Uterus (tissue), 4 donors: ENCODE measurements around the gene LGR6. TPM values are rescaled to one million over a fixed set of nuclear protein-coding genes. Genes with fewer than 3 reads are reported as not detected.

Experiments
- DNase-seq, 2 donors: peaks; one replicate each; pipeline ENCODE4 v3.0.0-alpha.2; 2019 to 2020
- H3K27ac ChIP-seq, 2 donors: fragments of 200-600 bp; sonication (generic); 1 replicate in 1 of 2; 2 replicates in 1 of 2; pipeline ENCODE4 v1.5.1; 2016 to 2018
- H3K27me3 ChIP-seq, 2 donors: fragments of 200-600 bp; sonication (generic); one replicate each; pipeline ENCODE4 v1.5.1; 2018 to 2019; ENCODE audit warnings: control low read depth in 1 of 2
- H3K36me3 ChIP-seq, 2 donors: fragments of 200-600 bp; sonication (generic); one replicate each; pipeline ENCODE4 v1.5.1; 2019; ENCODE audit warnings: control low read depth in 1 of 2
- H3K4me1 ChIP-seq, 2 donors: fragments of 200-600 bp; sonication (generic); one replicate each; pipeline ENCODE4 v1.5.1; 2018 to 2019; ENCODE audit warnings: control low read depth in 1 of 2
- H3K4me3 ChIP-seq, 2 donors: fragments of 200-600 bp; sonication (generic); 1 replicate in 1 of 2; 2 replicates in 1 of 2; pipeline ENCODE4 v1.5.1; 2018 to 2019; ENCODE audit warnings: mild to moderate bottlenecking in 1 of 2
- H3K9me3 ChIP-seq, 2 donors: fragments of 200-600 bp; sonication (generic); one replicate each; pipeline ENCODE4 v1.5.1; 2019; ENCODE audit warnings: control low read depth in 1 of 2
- CTCF ChIP-seq, 4 experiments: fragments of 200-600 bp in 2 of 4; fragments of 450-650 bp in 2 of 4; sonication (generic) in 2 of 4; IDR thresholded peaks; one replicate each; pipeline ENCODE4 v1.5.1; 2016 to 2019; ENCODE audit warnings: antibody characterized with exemption in 4 of 4, mild to moderate bottlenecking in 2 of 4, moderate library complexity in 1 of 4
- POLR2A ChIP-seq, 2 donors: fragments of 450-650 bp; IDR thresholded peaks; one replicate each; pipeline ENCODE4 v1.6.1; 2016; ENCODE audit warnings: antibody characterized with exemption in 2 of 2, mild to moderate bottlenecking in 1 of 2, moderate library complexity in 1 of 2
- intact Hi-C: fragments of 100-400 bp; cut with DNase I; formaldehyde crosslinking; loops from one replicate; pipeline ENCODE4 v1.15.1; 2023; ENCODE audit warnings: low total_unique reads
- total RNA-seq, 4 donors: library from RNA; depleted of rRNA in 3 of 4; stranded (reverse); fragments of >200 nt in 3 of 4; gene quantifications; one replicate each; pipeline versions ENCODE4 v1.1.0 to v1.2.4, GENCODE V29; 2014 to 2023
- donor health status: DM: yes; HTN: yes; CAD: no.

The LGR6 gene
- total RNA-seq, 4 donors from 2014 or later = 3.5 to 7.2 (median 4.0) TPM; not detected in 1

GRCh38 chr1:202203238-202204039 is 9.8 kb downstream of the LGR6 start:
- H3K9me3 ChIP-seq = no peaks in the 10 kb centered on the region
- H3K4me3 ChIP-seq = no peak overlapping the region
- no peaks in the 10 kb centered on the region for H3K4me1 ChIP-seq
- intact Hi-C loops = no loop called here
- H3K27me3 ChIP-seq = no peaks in the 10 kb centered on the region
- no peak overlapping the region for H3K27ac ChIP-seq
- DNase-seq = no peak
- no peaks in the 10 kb centered on the region for H3K36me3 ChIP-seq
- TF ChIP-seq POLR2A (IDR thresholded peaks at IDR 0.05) = no peak
- no peak for TF ChIP-seq CTCF (IDR thresholded peaks at IDR 0.05)

GRCh38 chr1:202204065-202204464 is 10.5 kb downstream of the LGR6 start:
- H3K27ac ChIP-seq = no peak overlapping the region
- no peak overlapping the region for H3K4me3 ChIP-seq
- H3K36me3 ChIP-seq = no peaks in the 10 kb centered on the region
- no peaks in the 10 kb centered on the region for H3K9me3 ChIP-seq
- intact Hi-C loops = no loop called here
- H3K4me1 ChIP-seq = no peaks in the 10 kb centered on the region
- TF ChIP-seq CTCF (IDR thresholded peaks at IDR 0.05) (no peak), POLR2A (IDR thresholded peaks at IDR 0.05) (no peak)
- no peak for DNase-seq
- H3K27me3 ChIP-seq = no peaks in the 10 kb centered on the region

GRCh38 chr1:202205523-202206190 is 12.1 kb downstream of the LGR6 start:
- intact Hi-C loops = no loop called here

GRCh38 chr1:202207292-202207691 is 13.7 kb downstream of the LGR6 start:
- Histone ChIP-seq H3K27me3 (no peaks in the 10 kb centered on the region), H3K9me3 (no peaks in the 10 kb centered on the region), H3K4me3 (no peak overlapping the region), H3K36me3 (no peaks in the 10 kb centered on the region), H3K27ac (no peak overlapping the region), H3K4me1 (no peaks in the 10 kb centered on the region)
- intact Hi-C loops = no loop called here
- no peak for DNase-seq
- TF ChIP-seq CTCF (IDR thresholded peaks at IDR 0.05) = no peak
- no peak for TF ChIP-seq POLR2A (IDR thresholded peaks at IDR 0.05)

More at GRCh38 chr1:202205523-202206190, 12.1 kb downstream of the LGR6 start:
- Histone ChIP-seq H3K27ac (no peak overlapping the region), H3K4me1 (no peaks in the 10 kb centered on the region), H3K9me3 (no peaks in the 10 kb centered on the region), H3K36me3 (no peaks in the 10 kb centered on the region), H3K4me3 (no peak overlapping the region), H3K27me3 (no peaks in the 10 kb centered on the region)
- TF ChIP-seq CTCF (IDR thresholded peaks at IDR 0.05) = no peak
- no peak for TF ChIP-seq POLR2A (IDR thresholded peaks at IDR 0.05)
- no peak for DNase-seq

DNA sequence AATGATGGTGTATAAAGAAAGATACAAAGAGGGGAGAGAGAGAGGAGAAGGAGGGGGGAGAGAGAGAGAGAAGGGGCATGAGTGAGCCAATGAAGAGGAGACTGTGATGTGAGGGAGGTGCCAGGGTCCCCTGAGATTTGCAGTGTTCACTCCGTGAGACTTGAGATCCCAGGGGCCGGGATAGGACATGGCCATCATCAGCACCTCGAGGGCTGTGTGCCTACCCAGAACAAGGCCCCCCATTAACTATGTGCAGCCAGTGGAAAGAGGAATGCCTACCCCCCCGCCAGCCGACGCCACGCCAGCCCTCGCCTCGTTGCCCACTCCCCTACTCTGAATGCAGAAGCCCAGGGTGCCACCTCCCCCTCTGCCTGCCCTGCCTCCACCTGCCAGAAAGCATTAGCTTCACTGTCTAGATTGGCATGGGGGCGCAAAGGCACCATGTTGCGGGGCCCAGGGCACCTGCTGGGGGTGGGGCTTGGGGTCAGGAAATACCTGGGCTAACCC is 14.8 kb downstream of the LGR6 start:
- TF ChIP-seq CTCF (IDR thresholded peaks at IDR 0.05) = no peak
- no peak for TF ChIP-seq POLR2A (IDR thresholded peaks at IDR 0.05)
- Histone ChIP-seq H3K9me3 (no peaks in the 10 kb centered on the region), H3K4me3 (no peak overlapping the region), H3K36me3 (no peaks in the 10 kb centered on the region), H3K4me1 (no peaks in the 10 kb centered on the region), H3K27ac (no peak overlapping the region), H3K27me3 (no peaks in the 10 kb centered on the region)
- DNase-seq = no peak
- intact Hi-C loops = no loop called here
